ENCODE data around the gene KRT31. TPM values are rescaled to one million over a fixed set of nuclear protein-coding genes. Genes with fewer than 3 reads are reported as not detected.
"Not testable (repeated sequence)": the region's sequence is repeated elsewhere in the genome, so short reads cannot be mapped to it uniquely, and the experiment has no call there.

KRT31 gene
- total RNA-seq, 2 donors from 2014 or later = not detected

DNA sequence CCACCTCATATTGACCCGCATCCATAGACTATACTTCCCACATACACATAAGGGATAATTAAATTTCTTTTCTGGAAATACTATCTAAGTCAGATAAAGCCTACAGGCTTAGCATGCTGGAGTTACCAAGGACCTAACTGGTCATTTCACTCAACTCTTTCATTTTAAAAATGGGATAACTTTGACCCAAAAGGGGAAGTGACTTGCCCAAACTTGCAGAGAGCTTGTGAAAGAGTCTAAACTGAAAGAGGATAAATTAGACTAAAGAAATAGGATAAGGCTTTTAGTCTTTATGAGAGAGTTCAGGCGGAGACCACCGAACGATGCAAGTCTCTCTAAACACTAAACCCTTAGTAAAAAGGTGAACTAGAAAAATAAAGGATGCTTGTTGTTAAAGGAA lies 42.9 kb downstream of the KRT31 start:
- Histone ChIP-seq H3K27me3 (ENCODE audit: control insufficient read depth, insufficient read depth, low read length, poor library complexity, severe bottlenecking) (peaks cover 9% of the 10 kb centered on the region), H3K9ac (ENCODE audit: extremely low read depth, low read length, poor library complexity, severe bottlenecking) (no peak overlapping the region), H3K4me3 (ENCODE audit: low read length) (no peak overlapping the region), H3K9me3 (ENCODE audit: control insufficient read depth, low read length) (no peaks in the 10 kb centered on the region), H3K27ac (ENCODE audit: low read depth, low read length) (no peak overlapping the region), H3K36me3 (ENCODE audit: control insufficient read depth, insufficient read depth, low read length) (no peaks in the 10 kb centered on the region), H3K4me1 (ENCODE audit: control insufficient read depth, insufficient read depth, low read length) (no peaks in the 10 kb centered on the region)
- WGBS, 2 experiments (ENCODE audit: insufficient coverage in 1 of 2, insufficient read length in 1 of 2) = 89% methylated on average over 2 of the region's 4 CpGs; no CpG with 5 or more reads in 1 of the 2 experiments
- H3K9me3 Mint-ChIP-seq = no peaks in the 10 kb centered on the region
- H3K36me3 Mint-ChIP-seq (ENCODE audit: low read depth) = no peaks in the 10 kb centered on the region
- no peaks in the 10 kb centered on the region for H3K4me1 Mint-ChIP-seq
- no peak overlapping the region for H3K27ac Mint-ChIP-seq
- peak; percentile 2 for DNase-seq
- TF ChIP-seq, protein P1, sequence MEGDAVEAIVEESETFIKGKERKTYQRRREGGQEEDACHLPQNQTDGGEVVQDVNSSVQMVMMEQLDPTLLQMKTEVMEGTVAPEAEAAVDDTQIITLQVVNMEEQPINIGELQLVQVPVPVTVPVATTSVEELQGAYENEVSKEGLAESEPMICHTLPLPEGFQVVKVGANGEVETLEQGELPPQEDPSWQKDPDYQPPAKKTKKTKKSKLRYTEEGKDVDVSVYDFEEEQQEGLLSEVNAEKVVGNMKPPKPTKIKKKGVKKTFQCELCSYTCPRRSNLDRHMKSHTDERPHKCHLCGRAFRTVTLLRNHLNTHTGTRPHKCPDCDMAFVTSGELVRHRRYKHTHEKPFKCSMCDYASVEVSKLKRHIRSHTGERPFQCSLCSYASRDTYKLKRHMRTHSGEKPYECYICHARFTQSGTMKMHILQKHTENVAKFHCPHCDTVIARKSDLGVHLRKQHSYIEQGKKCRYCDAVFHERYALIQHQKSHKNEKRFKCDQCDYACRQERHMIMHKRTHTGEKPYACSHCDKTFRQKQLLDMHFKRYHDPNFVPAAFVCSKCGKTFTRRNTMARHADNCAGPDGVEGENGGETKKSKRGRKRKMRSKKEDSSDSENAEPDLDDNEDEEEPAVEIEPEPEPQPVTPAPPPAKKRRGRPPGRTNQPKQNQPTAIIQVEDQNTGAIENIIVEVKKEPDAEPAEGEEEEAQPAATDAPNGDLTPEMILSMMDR (conservative IDR thresholded peaks at IDR 0.05) = no peak
- no peak overlapping the region for H3K4me3 Mint-ChIP-seq
- H3K27me3 Mint-ChIP-seq (ENCODE audit: insufficient read depth) = peaks cover 9% of the 10 kb centered on the region

- no peak overlapping the region for H3K4me3 Mint-ChIP-seq
- H3K36me3 ChIP-seq (ENCODE audit: control insufficient read depth, insufficient read depth, low read length) = no peaks in the 10 kb centered on the region
- peak; percentile 76 for DNase-seq
Observed at GRCh38 chr17:41352597-41353366, 44.6 kb downstream of the KRT31 start.

DNA sequence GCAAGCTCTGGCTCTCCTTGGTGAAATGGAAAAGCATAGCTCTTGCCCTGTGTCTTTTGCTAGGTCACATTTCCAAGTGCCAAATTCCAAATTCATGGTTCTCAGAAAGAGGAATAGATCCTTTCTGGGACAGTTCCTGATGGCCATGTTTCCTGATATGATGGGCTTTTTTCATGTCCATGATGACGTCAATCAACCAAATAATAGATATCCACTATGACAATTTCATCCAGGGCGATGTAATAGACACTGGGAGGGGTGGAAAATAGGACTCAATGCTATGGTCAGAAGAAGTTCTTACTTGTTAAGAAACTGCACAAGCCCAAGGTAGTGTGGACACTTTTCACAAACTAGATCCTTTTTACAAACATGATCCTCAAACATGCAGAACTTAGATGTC lies 46.2 kb downstream of the KRT31 start:
- Mint-ChIP-seq H3K27me3 (ENCODE audit: insufficient read depth) (peaks cover 9% of the 10 kb centered on the region), H3K4me1 (no peaks in the 10 kb centered on the region), H3K27ac (no peak overlapping the region), H3K4me3 (no peak overlapping the region), H3K9me3 (no peaks in the 10 kb centered on the region), H3K36me3 (ENCODE audit: low read depth) (no peaks in the 10 kb centered on the region)
- peaks cover 9% of the 10 kb centered on the region for H3K27me3 ChIP-seq (ENCODE audit: control insufficient read depth, insufficient read depth, low read length, poor library complexity, severe bottlenecking)
- 94% methylated on average over 2 of the region's 2 CpGs; no CpG with 5 or more reads in 1 of the 2 experiments for WGBS, 2 experiments (ENCODE audit: insufficient coverage in 1 of 2, insufficient read length in 1 of 2)
- H3K4me1 ChIP-seq (ENCODE audit: control insufficient read depth, insufficient read depth, low read length) = no peaks in the 10 kb centered on the region
- no peaks in the 10 kb centered on the region for H3K36me3 ChIP-seq (ENCODE audit: control insufficient read depth, insufficient read depth, low read length)
- no peak overlapping the region for H3K4me3 ChIP-seq (ENCODE audit: low read length)
- TF ChIP-seq, protein P1 (conservative IDR thresholded peaks at IDR 0.05) = no peak
- DNase-seq = no peak
- H3K27ac ChIP-seq (ENCODE audit: low read depth, low read length) = no peak overlapping the region
- H3K9ac ChIP-seq (ENCODE audit: extremely low read depth, low read length, poor library complexity, severe bottlenecking) = no peak overlapping the region
- no peaks in the 10 kb centered on the region for H3K9me3 ChIP-seq (ENCODE audit: control insufficient read depth, low read length)

More at GRCh38 chr17:41352597-41353366, 44.6 kb downstream of the KRT31 start:
- Histone ChIP-seq H3K9me3 (ENCODE audit: control insufficient read depth, low read length) (no peaks in the 10 kb centered on the region), H3K27me3 (ENCODE audit: control insufficient read depth, insufficient read depth, low read length, poor library complexity, severe bottlenecking) (peaks cover 9% of the 10 kb centered on the region), H3K9ac (ENCODE audit: extremely low read depth, low read length, poor library complexity, severe bottlenecking) (no peak overlapping the region), H3K4me3 (ENCODE audit: low read length) (no peak overlapping the region), H3K4me1 (ENCODE audit: control insufficient read depth, insufficient read depth, low read length) (no peaks in the 10 kb centered on the region), H3K27ac (ENCODE audit: low read depth, low read length) (no peak overlapping the region)
- Mint-ChIP-seq H3K36me3 (ENCODE audit: low read depth) (no peaks in the 10 kb centered on the region), H3K4me1 (no peaks in the 10 kb centered on the region), H3K27ac (no peak overlapping the region), H3K9me3 (no peaks in the 10 kb centered on the region), H3K27me3 (ENCODE audit: insufficient read depth) (peaks cover 9% of the 10 kb centered on the region)
- TF ChIP-seq, protein P1 (conservative IDR thresholded peaks at IDR 0.05) = no peak
- WGBS, 2 experiments (ENCODE audit: insufficient coverage in 1 of 2, insufficient read length in 1 of 2) = 84 to 87% methylated on average over 6 to 7 of the region's 7 CpGs

- not testable (repeated sequence) for H3K27me3 ChIP-seq (ENCODE audit: control insufficient read depth, insufficient read depth, low read length, poor library complexity, severe bottlenecking); H3K27ac Mint-ChIP-seq; H3K4me1 ChIP-seq (ENCODE audit: control insufficient read depth, insufficient read depth, low read length); H3K9me3 ChIP-seq (ENCODE audit: control insufficient read depth, low read length); H3K27ac ChIP-seq (ENCODE audit: low read depth, low read length); H3K4me3 ChIP-seq (ENCODE audit: low read length); H3K9ac ChIP-seq (ENCODE audit: extremely low read depth, low read length, poor library complexity, severe bottlenecking); H3K4me1 Mint-ChIP-seq; H3K27me3 Mint-ChIP-seq (ENCODE audit: insufficient read depth); H3K9me3 Mint-ChIP-seq; H3K4me3 Mint-ChIP-seq; H3K36me3 Mint-ChIP-seq (ENCODE audit: low read depth); H3K36me3 ChIP-seq (ENCODE audit: control insufficient read depth, insufficient read depth, low read length)
- whole genome bisulfite sequencing, 2 experiments (ENCODE audit: insufficient coverage in 1 of 2, insufficient read length in 1 of 2) = 83 to 91% methylated on average over 6 to 16 of the region's 16 CpGs
- DNase-seq = peak; percentile 22
Observed at GRCh38 chr17:41350381-41350878, 47.0 kb downstream of the KRT31 start, which contains the start of gene KRT33A. Gene KRT33A, minus strand, starts transcription at chr17:41350828. Its CDS starts 61 bp downstream, at chr17:41350767.

Data from endodermal cell (in vitro differentiated cells).